Activated T-helper 2 cell treated with anti-CD3 and anti-CD28 coated beads, Interferon-gamma antibody, Interleukin-2, Interleukin-4, amounts not matched to agents 10 μg/mL and 5 μg/mL and 100 μg/mL, durations not matched to agents 14 hours and 24 hours and 36 hours (primary cell): ENCODE results near the gene ZBTB5. TPM values are rescaled to one million over a fixed set of nuclear protein-coding genes. Genes with fewer than 3 reads are reported as not detected.

Experiments
- DNase-seq: peaks from one replicate; pipeline ENCODE4 v3.0.0; 2021; ENCODE audit warnings: low spot score
- H3K27ac Mint-ChIP-seq: one replicate; pipeline ENCODE4 v1.8.0; 2021; ENCODE audit warnings: mixed read lengths
- H3K27me3 Mint-ChIP-seq: one replicate; pipeline ENCODE4 v1.8.0; 2021; ENCODE audit warnings: low read depth, mixed read lengths
- H3K36me3 Mint-ChIP-seq: one replicate; pipeline ENCODE4 v1.8.0; 2021; ENCODE audit warnings: low read depth, mixed read lengths
- H3K4me1 Mint-ChIP-seq: one replicate; pipeline ENCODE4 v1.8.0; 2021; ENCODE audit warnings: low read depth, mixed read lengths
- H3K4me3 Mint-ChIP-seq: one replicate; pipeline ENCODE4 v1.8.0; 2021; ENCODE audit warnings: low read depth, mild to moderate bottlenecking, moderate library complexity, mixed read lengths
- H3K9me3 Mint-ChIP-seq: one replicate; pipeline ENCODE4 v1.8.0; 2021; ENCODE audit warnings: mixed read lengths
- intact Hi-C: fragments of 100-400 bp; cut with micrococcal nuclease; formaldehyde crosslinking; loops from one replicate; pipeline ENCODE4 v1.15.1; 2023
- total RNA-seq: library from RNA; stranded (reverse); gene quantifications from 2 replicates; pipeline ENCODE4 v1.2.3, GENCODE V29; 2022

Gene ZBTB5
- total RNA-seq, 1 donor from 2014 or later: 11.0 TPM

DNA sequence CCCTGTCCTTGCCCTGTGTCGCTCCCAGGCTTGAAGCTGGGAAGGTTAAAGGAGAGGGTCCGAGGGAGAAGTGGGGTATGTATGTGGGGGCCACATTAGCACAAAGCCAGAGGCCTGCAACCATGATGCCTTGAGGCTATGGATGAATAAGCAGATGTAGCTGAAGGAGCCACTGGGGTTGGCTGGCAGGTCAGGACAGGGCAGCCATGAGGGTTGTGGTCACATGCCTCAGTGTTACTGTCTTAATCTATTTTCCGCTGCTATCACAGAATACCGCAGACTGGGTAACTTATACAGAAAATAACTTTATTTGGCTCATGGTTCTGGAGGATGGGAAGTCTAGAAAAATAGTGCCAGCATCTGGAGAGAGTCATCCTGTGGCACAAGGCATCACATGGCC, 51.9 kb downstream of the ZBTB5 start:
- H3K9me3 Mint-ChIP-seq: no peaks in the 10 kb centered on the region
- H3K4me1 Mint-ChIP-seq: peaks cover 30% of the 10 kb centered on the region
- intact Hi-C loops: no loop called here
- H3K4me3 Mint-ChIP-seq: no peak overlapping the region
- no peaks in the 10 kb centered on the region for H3K27me3 Mint-ChIP-seq
- DNase-seq: no peak
- no peak overlapping the region for H3K27ac Mint-ChIP-seq
- no peaks in the 10 kb centered on the region for H3K36me3 Mint-ChIP-seq

DNA sequence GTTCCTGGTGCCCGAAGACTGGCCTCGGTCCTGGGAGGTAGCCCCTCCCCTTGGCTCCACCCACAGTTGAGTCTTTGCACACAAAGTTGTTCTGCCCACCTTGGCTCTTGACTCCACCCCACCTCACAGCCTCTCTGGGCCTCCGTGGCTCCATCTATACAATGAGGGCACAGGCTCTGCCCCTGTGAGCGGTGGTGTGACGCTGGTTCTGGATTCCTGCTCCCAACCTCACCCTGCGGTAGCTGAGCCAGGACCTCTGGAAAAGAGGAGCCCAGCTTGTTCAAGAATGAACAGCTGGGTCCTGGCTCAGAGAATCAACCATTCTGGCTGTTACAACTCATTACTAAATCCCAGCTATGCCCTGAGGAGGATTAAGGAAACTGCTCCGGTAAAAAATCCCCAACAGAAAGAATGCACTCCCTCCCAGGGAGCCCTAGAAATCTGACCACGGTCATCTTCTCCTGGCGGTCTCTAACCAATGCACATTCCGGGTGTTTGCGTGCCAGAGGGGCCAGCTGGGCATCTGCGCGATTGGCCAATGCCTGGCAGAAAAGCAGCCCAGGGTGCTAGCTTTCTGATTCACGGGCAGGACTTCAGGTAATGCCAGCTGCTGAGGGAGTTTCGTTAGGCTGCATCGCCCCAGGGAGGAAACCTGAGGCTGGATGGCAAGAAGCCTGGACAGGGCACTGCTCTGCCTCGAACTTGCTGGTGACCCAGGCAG, 52.7 kb downstream of the ZBTB5 start:
- Mint-ChIP-seq H3K27me3 (no peaks in the 10 kb centered on the region), H3K36me3 (no peaks in the 10 kb centered on the region), H3K27ac (no peak overlapping the region), H3K9me3 (no peaks in the 10 kb centered on the region), H3K4me3 (no peak overlapping the region), H3K4me1 (peaks cover 30% of the 10 kb centered on the region)
- DNase-seq: no peak
- intact Hi-C loops: no loop called here

DNA sequence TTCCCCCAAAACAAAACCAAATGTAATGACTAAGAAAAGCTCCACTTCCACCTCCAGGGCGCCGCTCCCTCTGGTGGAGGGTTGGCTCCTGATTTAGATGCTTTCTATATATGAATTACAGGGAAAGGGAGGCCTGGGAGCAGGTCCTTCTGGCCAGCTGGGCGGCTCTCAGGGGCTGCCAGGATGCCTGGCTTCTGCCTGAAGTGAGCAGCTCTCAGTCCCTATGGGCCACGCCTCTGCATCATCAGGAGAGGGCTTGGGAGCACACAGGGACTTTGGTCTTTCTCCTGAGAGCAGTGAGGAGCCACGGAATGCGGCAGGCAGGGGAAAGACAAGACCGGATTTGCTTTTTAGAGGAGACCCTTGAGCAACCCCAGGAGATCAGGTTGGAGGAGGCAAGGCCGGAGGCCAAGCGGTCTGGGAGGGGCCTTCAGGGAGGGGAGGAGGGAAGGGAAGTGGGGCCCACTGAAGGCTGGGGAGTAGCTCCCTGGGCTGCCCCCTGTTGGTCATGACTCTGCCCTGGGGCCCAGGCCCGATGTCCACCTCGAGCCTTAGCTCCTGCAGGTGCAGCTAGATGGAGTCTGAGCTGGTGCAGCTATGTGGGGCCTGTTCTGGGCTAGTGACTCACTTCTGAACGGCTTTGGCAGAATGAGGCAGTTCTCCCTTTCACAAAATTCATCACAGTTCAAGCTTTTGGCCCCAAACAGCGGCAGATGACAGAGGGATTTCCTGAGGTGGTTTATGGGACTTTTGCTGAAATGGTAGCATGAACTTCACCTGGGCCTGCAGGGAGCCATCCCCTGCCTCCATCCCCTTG, 54.1 kb downstream of the ZBTB5 start:
- H3K36me3 Mint-ChIP-seq: no peaks in the 10 kb centered on the region
- intact Hi-C loops: no loop called here
- no peak overlapping the region for H3K4me3 Mint-ChIP-seq
- no peaks in the 10 kb centered on the region for H3K27me3 Mint-ChIP-seq
- no peaks in the 10 kb centered on the region for H3K9me3 Mint-ChIP-seq
- peaks cover 32% of the 10 kb centered on the region for H3K4me1 Mint-ChIP-seq
- H3K27ac Mint-ChIP-seq: peak overlapping the region; percentile 67
- DNase-seq: no peak

DNA sequence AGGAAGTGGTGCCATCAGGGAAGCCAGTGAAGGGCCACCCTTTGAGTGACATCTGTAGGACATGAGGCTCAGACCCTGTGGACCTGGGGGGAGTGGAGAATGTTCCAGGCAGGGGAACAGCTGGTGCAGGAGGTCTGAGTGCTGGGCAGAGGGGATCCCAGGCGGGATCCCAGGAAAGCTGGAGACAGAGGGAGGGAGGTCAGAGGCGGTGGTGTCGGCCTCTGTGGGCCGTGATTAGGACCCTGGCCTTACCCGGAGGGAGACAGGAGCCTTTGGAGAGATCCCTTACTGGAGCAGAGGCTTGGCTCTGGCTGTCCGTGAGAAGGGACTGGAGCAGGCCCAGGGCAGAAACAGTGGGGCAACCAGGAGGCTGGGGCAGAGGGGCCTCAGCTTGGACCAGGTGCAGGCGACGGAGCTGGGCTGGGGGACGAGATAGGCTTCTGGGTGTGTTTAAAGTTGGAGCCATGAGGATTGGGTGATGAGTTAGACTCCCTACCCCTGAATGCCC, 54.8 kb downstream of the ZBTB5 start:
- no peaks in the 10 kb centered on the region for H3K36me3 Mint-ChIP-seq
- intact Hi-C loops: no loop called here
- no peak overlapping the region for H3K27ac Mint-ChIP-seq
- DNase-seq: no peak
- H3K4me3 Mint-ChIP-seq: no peak overlapping the region
- H3K4me1 Mint-ChIP-seq: peaks cover 31% of the 10 kb centered on the region
- H3K9me3 Mint-ChIP-seq: no peaks in the 10 kb centered on the region
- H3K27me3 Mint-ChIP-seq: no peaks in the 10 kb centered on the region

DNA sequence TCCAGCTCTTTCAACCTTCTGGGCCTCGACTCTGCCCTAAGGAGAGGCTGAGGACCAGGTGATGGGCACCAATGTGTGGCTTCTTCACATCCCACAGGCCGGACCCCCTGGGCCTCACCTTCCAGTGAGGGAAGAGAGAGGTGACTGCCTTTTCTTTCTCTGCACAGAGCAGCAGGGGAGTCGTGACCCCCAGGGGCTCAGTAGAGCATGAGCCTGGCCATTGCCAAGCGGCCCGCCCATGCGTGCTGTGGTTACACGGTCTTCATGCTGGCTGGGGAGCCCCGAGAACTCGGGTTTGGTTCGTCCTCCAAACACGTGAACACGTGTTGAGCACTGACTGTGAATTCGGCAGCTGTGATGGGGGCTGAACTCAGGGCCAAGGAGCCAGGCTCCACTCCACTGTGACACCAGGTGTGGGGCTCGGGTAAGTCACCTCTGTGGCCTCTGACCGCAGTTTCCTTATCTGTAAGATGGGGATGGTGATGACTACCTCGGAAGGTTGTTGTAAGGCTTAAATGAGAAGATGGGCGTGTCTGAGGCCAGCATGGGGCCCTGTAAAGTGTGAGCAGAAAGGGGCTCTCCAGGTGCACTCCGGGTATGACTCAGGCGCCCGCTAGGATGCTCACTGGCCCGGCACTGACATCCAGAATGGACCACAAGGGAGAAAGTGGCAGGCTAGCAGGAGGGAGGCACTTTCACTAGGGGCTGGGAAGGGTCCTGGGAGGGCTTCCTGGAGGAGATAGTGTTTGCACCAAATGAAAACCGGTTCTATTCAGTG, 56.1 kb downstream of the ZBTB5 start:
- peak overlapping the region; percentile 17 for H3K27ac Mint-ChIP-seq
- H3K4me3 Mint-ChIP-seq: no peak overlapping the region
- intact Hi-C loops: no loop called here
- no peaks in the 10 kb centered on the region for H3K9me3 Mint-ChIP-seq
- H3K36me3 Mint-ChIP-seq: no peaks in the 10 kb centered on the region
- no peaks in the 10 kb centered on the region for H3K27me3 Mint-ChIP-seq
- DNase-seq: peak; percentile 54
- peaks cover 26% of the 10 kb centered on the region for H3K4me1 Mint-ChIP-seq

DNA sequence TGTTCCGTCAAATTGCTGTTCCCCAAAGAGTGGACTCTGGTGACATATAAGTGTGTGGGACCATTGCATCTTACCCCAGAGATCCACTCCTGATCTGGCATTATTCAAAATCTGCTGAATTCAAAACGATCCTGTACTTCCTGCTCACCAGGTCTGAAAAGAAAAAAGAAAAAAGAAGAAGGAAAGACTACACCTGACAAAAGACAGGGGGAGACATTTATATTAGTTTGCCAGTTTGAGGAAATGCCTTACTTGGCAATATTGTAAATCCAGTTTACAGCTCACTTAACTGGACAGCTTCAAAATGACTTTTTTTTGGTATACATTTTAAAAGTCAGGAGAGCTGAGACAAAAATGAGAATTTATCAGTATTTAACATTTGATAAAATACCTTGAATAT, 57.8 kb downstream of the ZBTB5 start:
- Mint-ChIP-seq H3K4me3 (no peak overlapping the region), H3K4me1 (peaks cover 26% of the 10 kb centered on the region), H3K36me3 (no peaks in the 10 kb centered on the region), H3K27me3 (peaks cover 2% of the 10 kb centered on the region), H3K27ac (no peak overlapping the region), H3K9me3 (no peaks in the 10 kb centered on the region)
- intact Hi-C loops: no loop called here
- DNase-seq: no peak

DNA sequence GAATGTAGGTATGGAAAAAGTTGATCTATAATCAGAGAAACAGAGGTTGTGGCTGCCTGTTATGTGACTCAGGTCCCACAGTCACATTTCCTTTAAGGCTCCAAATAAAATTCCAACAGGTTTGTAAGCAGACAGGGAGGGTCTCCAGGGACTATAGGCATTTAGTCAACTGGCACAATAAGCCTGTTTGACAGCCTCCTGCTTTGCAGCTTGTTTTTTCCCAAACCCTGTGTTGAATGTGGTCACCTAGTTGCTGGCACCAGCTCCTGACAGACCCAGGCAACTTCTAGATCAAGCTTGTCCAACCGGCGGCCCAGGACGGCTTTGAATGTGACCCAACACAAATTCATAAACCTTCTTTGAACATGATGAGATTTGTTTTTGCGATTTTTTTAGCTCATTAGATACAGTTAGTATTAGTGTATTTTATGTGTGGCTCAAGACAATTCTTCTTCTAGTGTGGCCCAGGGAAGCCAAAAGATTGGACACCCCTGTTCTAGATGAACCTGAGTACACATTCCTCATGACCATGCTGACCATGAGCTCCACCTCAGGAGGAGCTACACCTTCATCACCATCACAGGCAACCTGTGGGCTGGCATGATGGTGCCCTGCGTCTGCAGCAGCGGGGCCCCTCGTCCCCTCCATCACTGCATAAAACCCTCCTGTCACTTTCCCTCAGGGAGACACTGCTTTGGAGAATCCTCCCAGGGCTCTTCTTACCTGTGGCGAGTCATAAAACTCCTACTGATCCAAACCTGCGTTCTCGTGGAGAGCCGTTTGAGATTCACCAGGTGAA, 58.4 kb downstream of the ZBTB5 start:
- H3K9me3 Mint-ChIP-seq: no peaks in the 10 kb centered on the region

DNA sequence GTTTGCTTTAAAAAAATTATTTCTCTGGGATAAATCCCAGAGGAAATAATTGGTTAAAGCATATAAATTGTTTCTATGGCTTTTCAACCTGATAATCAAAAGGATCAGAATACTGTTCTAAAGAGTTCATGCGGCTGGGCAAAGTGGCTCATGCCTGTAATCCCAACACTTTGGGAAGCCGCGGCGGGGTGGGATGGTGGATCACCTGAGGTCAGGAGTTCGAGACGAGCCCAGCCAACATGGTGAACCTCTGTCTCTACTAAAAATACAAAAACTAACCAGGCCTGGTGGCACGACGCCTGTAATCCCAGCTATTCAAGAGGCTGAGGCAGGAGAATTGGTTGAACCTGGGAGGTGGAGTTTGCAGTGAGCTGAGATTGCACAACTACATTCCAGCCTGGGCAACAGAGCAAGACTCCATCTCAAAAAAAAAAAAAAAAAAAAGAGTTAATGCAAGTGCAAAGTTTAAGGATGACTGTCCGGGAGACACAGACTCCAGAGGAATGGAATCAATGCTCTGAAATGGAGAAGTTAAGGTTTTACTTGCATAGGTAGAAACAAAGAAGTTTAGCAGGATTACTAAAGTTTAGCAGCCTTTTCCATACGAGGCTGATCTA, 59.4 kb downstream of the ZBTB5 start:
- Mint-ChIP-seq H3K36me3 (no peaks in the 10 kb centered on the region), H3K27me3 (peaks cover 2% of the 10 kb centered on the region), H3K4me3 (no peak overlapping the region), H3K9me3 (no peaks in the 10 kb centered on the region), H3K4me1 (peaks cover 15% of the 10 kb centered on the region), H3K27ac (no peak overlapping the region)
- DNase-seq: no peak
- intact Hi-C loops: no loop called here

More for the DNA sequence above, 58.4 kb downstream of the ZBTB5 start:
- Mint-ChIP-seq H3K27me3 (peaks cover 2% of the 10 kb centered on the region), H3K4me3 (no peak overlapping the region), H3K36me3 (no peaks in the 10 kb centered on the region), H3K4me1 (peaks cover 23% of the 10 kb centered on the region), H3K27ac (no peak overlapping the region)
- intact Hi-C loops: no loop called here
- no peak for DNase-seq

DNA sequence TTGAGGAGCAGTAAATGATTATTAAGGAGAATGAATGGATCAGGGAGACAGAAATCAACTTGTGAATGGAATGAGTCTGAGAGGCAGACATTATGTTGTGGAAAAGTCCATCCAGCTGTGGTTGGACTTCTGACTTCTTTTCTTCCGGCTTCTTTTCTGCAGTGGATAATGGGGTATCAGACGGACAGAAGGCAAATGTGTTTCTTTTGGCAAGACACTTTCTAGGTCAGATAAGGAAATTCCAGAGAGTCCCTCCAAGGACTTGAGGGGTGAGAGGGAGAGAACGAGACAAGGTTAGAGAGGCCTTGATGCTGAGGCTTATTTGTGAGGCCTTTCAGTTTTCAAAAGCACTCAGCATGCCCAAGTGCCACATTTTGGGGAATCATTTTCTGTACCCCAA, 59.9 kb downstream of the ZBTB5 start:
- DNase-seq: no peak
- peaks cover 14% of the 10 kb centered on the region for H3K4me1 Mint-ChIP-seq
- intact Hi-C loops: no loop called here
- H3K27ac Mint-ChIP-seq: no peak overlapping the region
- H3K36me3 Mint-ChIP-seq: no peaks in the 10 kb centered on the region
- H3K27me3 Mint-ChIP-seq: peaks cover 2% of the 10 kb centered on the region
- H3K9me3 Mint-ChIP-seq: no peaks in the 10 kb centered on the region
- H3K4me3 Mint-ChIP-seq: no peak overlapping the region

DNA sequence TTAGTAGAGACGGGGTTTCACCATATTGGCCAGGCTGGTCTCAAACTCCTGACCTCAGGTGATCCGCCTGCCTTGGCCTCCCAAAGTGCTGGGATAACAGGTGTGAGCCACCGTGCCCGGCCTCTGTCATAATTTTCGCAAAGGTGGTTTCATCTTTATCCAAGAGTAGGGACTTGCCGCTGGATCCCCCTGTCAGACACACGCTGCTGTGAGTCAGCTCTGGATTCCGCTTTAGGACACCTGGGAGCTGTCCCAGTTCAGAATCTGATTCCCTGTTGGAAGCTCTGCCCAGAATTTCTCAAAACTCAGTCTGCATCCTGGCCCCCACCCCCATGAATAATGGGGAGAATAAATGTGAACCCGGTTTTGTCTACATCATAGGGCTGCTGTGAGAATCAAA, 60.7 kb downstream of the ZBTB5 start:
- H3K27ac Mint-ChIP-seq: no peak overlapping the region
- intact Hi-C loops: no loop called here
- H3K4me3 Mint-ChIP-seq: no peak overlapping the region
- H3K4me1 Mint-ChIP-seq: peaks cover 9% of the 10 kb centered on the region
- H3K36me3 Mint-ChIP-seq: no peaks in the 10 kb centered on the region
- DNase-seq: no peak
- peaks cover 6% of the 10 kb centered on the region for H3K27me3 Mint-ChIP-seq
- H3K9me3 Mint-ChIP-seq: no peaks in the 10 kb centered on the region

DNA sequence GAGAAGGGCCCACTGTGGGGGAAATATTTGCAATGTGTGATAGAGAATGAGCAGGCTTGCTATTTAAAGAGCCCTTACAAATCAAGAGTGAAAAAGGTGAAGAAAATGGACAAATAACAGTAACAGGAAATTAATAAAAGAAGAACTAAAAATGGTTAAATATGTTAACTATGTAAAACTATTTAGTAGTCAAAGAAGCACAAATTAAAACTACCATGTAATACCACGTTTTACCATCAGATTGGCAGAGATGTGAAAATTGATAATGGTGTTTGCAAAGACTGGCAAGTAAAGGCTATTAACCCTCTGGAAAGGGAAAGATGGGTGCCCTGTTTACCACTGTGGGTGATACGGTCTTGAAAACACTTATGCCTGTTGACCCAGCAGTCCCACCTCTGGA, 65.9 kb downstream of the ZBTB5 start:
- no peak for DNase-seq
- Mint-ChIP-seq H3K4me1 (no peaks in the 10 kb centered on the region), H3K36me3 (no peaks in the 10 kb centered on the region), H3K27ac (no peak overlapping the region), H3K9me3 (no peaks in the 10 kb centered on the region), H3K4me3 (no peak overlapping the region), H3K27me3 (peaks cover 6% of the 10 kb centered on the region)
- intact Hi-C loops: loop anchor here (10.0 kb wide), 1 partner anchor 405 kb away; no protein-coding TSS in a partner anchor
